ENCODE results near the gene LRRC2. TPM values are rescaled to one million over a fixed set of nuclear protein-coding genes. Genes with fewer than 3 reads are reported as not detected.

LRRC2 gene
- total and polyA plus RNA-seq, 9 of the 15 experiments (the other 6 are each of a cell fraction or from before 2014, with no cell fraction given), result 0.01 to 0.04 (median 0.03) TPM; not detected in 5

DNA sequence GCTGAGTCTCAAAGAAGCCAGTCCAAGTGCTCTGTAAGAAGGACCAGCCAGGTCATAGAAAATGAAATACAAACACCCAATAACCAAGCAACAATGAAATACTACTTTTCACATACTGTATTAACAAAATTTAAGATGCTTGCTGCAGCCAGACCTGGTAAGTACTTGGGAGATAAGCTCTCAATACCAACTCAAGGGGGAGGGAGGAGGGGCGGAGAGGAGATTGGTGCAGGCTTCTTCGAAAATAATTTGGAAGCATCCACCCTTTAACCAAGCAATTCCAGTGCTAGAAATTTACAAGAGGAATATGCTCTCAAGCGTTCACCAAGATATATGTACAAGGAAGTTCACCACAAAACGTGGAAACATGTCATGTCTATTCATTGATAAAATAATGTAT lies 7.6 kb upstream of the LRRC2 start (continued):
- TF ChIP-seq, protein P1, sequence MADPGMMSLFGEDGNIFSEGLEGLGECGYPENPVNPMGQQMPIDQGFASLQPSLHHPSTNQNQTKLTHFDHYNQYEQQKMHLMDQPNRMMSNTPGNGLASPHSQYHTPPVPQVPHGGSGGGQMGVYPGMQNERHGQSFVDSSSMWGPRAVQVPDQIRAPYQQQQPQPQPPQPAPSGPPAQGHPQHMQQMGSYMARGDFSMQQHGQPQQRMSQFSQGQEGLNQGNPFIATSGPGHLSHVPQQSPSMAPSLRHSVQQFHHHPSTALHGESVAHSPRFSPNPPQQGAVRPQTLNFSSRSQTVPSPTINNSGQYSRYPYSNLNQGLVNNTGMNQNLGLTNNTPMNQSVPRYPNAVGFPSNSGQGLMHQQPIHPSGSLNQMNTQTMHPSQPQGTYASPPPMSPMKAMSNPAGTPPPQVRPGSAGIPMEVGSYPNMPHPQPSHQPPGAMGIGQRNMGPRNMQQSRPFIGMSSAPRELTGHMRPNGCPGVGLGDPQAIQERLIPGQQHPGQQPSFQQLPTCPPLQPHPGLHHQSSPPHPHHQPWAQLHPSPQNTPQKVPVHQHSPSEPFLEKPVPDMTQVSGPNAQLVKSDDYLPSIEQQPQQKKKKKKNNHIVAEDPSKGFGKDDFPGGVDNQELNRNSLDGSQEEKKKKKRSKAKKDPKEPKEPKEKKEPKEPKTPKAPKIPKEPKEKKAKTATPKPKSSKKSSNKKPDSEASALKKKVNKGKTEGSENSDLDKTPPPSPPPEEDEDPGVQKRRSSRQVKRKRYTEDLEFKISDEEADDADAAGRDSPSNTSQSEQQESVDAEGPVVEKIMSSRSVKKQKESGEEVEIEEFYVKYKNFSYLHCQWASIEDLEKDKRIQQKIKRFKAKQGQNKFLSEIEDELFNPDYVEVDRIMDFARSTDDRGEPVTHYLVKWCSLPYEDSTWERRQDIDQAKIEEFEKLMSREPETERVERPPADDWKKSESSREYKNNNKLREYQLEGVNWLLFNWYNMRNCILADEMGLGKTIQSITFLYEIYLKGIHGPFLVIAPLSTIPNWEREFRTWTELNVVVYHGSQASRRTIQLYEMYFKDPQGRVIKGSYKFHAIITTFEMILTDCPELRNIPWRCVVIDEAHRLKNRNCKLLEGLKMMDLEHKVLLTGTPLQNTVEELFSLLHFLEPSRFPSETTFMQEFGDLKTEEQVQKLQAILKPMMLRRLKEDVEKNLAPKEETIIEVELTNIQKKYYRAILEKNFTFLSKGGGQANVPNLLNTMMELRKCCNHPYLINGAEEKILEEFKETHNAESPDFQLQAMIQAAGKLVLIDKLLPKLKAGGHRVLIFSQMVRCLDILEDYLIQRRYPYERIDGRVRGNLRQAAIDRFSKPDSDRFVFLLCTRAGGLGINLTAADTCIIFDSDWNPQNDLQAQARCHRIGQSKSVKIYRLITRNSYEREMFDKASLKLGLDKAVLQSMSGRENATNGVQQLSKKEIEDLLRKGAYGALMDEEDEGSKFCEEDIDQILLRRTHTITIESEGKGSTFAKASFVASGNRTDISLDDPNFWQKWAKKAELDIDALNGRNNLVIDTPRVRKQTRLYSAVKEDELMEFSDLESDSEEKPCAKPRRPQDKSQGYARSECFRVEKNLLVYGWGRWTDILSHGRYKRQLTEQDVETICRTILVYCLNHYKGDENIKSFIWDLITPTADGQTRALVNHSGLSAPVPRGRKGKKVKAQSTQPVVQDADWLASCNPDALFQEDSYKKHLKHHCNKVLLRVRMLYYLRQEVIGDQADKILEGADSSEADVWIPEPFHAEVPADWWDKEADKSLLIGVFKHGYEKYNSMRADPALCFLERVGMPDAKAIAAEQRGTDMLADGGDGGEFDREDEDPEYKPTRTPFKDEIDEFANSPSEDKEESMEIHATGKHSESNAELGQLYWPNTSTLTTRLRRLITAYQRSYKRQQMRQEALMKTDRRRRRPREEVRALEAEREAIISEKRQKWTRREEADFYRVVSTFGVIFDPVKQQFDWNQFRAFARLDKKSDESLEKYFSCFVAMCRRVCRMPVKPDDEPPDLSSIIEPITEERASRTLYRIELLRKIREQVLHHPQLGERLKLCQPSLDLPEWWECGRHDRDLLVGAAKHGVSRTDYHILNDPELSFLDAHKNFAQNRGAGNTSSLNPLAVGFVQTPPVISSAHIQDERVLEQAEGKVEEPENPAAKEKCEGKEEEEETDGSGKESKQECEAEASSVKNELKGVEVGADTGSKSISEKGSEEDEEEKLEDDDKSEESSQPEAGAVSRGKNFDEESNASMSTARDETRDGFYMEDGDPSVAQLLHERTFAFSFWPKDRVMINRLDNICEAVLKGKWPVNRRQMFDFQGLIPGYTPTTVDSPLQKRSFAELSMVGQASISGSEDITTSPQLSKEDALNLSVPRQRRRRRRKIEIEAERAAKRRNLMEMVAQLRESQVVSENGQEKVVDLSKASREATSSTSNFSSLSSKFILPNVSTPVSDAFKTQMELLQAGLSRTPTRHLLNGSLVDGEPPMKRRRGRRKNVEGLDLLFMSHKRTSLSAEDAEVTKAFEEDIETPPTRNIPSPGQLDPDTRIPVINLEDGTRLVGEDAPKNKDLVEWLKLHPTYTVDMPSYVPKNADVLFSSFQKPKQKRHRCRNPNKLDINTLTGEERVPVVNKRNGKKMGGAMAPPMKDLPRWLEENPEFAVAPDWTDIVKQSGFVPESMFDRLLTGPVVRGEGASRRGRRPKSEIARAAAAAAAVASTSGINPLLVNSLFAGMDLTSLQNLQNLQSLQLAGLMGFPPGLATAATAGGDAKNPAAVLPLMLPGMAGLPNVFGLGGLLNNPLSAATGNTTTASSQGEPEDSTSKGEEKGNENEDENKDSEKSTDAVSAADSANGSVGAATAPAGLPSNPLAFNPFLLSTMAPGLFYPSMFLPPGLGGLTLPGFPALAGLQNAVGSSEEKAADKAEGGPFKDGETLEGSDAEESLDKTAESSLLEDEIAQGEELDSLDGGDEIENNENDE (IDR thresholded peaks at IDR 0.05; ENCODE audit: low read depth, low read length), result no peak
